ENCODE measurements around the gene GJD4. TPM values are rescaled to one million over a fixed set of nuclear protein-coding genes. Genes with fewer than 3 reads are reported as not detected.

Gene GJD4
- total and polyA plus RNA-seq, 12 donors: 0.03 TPM; not detected in 11

- no peak overlapping the region for H3K4me3 ChIP-seq
- H3K27me3 ChIP-seq: no peaks in the 10 kb centered on the region
- no peak overlapping the region for H3K27ac ChIP-seq
- H3K36me3 ChIP-seq: peaks cover 0 to 92% (median 20%) of the 10 kb centered on the region in 9 donors
- peaks cover 10 to 33% (median 21%) of the 10 kb centered on the region in 9 donors for H3K4me1 ChIP-seq
- TF ChIP-seq CTCF (IDR thresholded peaks at IDR 0.05): no peak
- intact Hi-C loops (cut with DNase I): loop anchor here in 7 of 10 donors (10.0 kb wide), 9 partner anchors 75 to 455 kb away; partner anchors contain the start of genes CCNY (in 1 of the 7) and CREM (in 1 of the 7)
- no peak for DNase-seq
- H3K9me3 ChIP-seq: no peaks in the 10 kb centered on the region
- WGBS, 2 donors: 85 to 90% methylated on average over 4 of the region's 4 CpGs
- ATAC-seq: no peak
Measured at GRCh38 chr10:35569836-35570235, 35.3 kb upstream of the GJD4 start.

GRCh38 chr10:35570397-35570796, 34.7 kb upstream of the GJD4 start:
- no peak for ATAC-seq
- no peak for DNase-seq
- Histone ChIP-seq H3K4me1 (peaks cover 4 to 27% (median 16%) of the 10 kb centered on the region in 9 donors), H3K36me3 (peaks cover 0 to 98% (median 20%) of the 10 kb centered on the region in 9 donors), H3K27ac (no peak overlapping the region), H3K4me3 (no peak overlapping the region), H3K9me3 (no peaks in the 10 kb centered on the region), H3K27me3 (no peaks in the 10 kb centered on the region)
- WGBS, 2 donors: 97 to 100% methylated on average over 1 of the region's 1 CpG
- TF ChIP-seq CTCF (IDR thresholded peaks at IDR 0.05): no peak
- intact Hi-C loops (cut with DNase I): loop anchor here in 1 of 10 donors (10.0 kb wide), 1 partner anchor 456 kb away; no protein-coding TSS in a partner anchor

- intact Hi-C loops (cut with DNase I): loop anchor here in 1 of 10 donors (10.0 kb wide), 1 partner anchor 458 kb away; no protein-coding TSS in a partner anchor
- DNase-seq (no peak), ATAC-seq (no peak)
- Histone ChIP-seq H3K4me1 (peaks cover 0 to 11% (median 0%) of the 10 kb centered on the region in 9 donors), H3K36me3 (peaks cover 0 to 85% (median 15%) of the 10 kb centered on the region in 9 donors), H3K9me3 (no peaks in the 10 kb centered on the region), H3K27ac (no peak overlapping the region), H3K27me3 (no peaks in the 10 kb centered on the region), H3K4me3 (no peak overlapping the region)
- 96 to 97% methylated on average over 1 of the region's 1 CpG for WGBS, 2 donors
- TF ChIP-seq CTCF (IDR thresholded peaks at IDR 0.05): no peak
Measured at GRCh38 chr10:35572583-35572982, 32.6 kb upstream of the GJD4 start.

GRCh38 chr10:35573796-35574195, 31.3 kb upstream of the GJD4 start:
- 100% methylated on average over 1 of the region's 1 CpG for WGBS, 2 donors
- H3K27ac ChIP-seq: no peak overlapping the region
- peaks cover 0 to 73% (median 10%) of the 10 kb centered on the region in 9 donors for H3K36me3 ChIP-seq
- no peak for TF ChIP-seq CTCF (IDR thresholded peaks at IDR 0.05)
- intact Hi-C loops (cut with DNase I): loop anchor here in 1 of 10 donors (10.0 kb wide), 1 partner anchor 459 kb away; no protein-coding TSS in a partner anchor
- no peak overlapping the region for H3K4me3 ChIP-seq
- H3K9me3 ChIP-seq: no peaks in the 10 kb centered on the region
- ATAC-seq (no peak), DNase-seq (no peak)
- H3K4me1 ChIP-seq: peaks cover 0 to 22% (median 7%) of the 10 kb centered on the region in 9 donors
- no peaks in the 10 kb centered on the region for H3K27me3 ChIP-seq
